Ishikawa (cell line): ENCODE results near the gene CD34.

Source experiments
- CEBPB ChIP-seq: IDR thresholded peaks from 2 replicates; pipeline ENCODE4 v1.6.1; 2012
- EP300 ChIP-seq: IDR thresholded peaks from 2 replicates; pipeline ENCODE4 v1.6.1; 2012; ENCODE audit warnings: borderline replicate concordance
- YY1 ChIP-seq: IDR thresholded peaks from 2 replicates; pipeline ENCODE4 v1.6.1; 2012; ENCODE audit warnings: low read depth
- TF ChIP-seq, protein P1 (sequence below): IDR thresholded peaks from 2 replicates; pipeline ENCODE4 v1.6.1; 2012; ENCODE audit warnings: low read depth, mild to moderate bottlenecking

DNA sequence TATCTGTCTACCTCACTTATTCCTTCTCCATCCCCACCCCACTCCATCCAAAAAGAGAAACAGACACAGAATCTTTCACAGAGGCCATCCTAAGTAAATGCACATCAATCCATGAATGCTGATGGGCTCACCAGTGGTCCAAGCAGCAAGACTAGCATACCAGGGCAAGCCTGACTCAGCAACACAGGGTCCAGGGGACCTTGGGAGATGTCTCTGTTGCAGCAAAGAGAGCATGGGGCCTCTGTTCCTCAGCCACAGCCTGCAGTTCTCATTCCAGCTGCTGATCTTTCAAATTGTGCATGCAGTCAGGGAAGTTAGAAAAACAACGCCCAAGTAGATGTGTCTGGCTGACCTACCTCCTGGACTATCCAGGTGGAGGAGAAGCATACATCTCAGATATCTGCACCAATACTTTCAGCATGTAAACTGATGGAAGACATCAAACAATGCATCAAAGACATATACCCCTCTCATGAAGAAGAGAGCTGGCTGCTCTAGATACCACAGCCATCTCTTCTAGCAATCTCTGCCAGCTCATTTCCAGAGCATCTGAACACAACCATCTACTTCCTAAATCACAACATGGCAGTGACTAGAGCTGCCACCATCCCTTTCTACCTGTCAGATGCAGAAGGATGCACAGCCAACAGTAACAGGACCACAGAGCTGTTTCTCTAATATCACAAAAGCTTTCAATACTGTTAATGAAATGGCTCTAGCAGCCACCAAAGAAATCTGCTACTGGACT, 54.5 kb downstream of the CD34 start:
- TF ChIP-seq YY1 (no peak), EP300 (no peak), CEBPB (no peak)
- TF ChIP-seq, protein P1, sequence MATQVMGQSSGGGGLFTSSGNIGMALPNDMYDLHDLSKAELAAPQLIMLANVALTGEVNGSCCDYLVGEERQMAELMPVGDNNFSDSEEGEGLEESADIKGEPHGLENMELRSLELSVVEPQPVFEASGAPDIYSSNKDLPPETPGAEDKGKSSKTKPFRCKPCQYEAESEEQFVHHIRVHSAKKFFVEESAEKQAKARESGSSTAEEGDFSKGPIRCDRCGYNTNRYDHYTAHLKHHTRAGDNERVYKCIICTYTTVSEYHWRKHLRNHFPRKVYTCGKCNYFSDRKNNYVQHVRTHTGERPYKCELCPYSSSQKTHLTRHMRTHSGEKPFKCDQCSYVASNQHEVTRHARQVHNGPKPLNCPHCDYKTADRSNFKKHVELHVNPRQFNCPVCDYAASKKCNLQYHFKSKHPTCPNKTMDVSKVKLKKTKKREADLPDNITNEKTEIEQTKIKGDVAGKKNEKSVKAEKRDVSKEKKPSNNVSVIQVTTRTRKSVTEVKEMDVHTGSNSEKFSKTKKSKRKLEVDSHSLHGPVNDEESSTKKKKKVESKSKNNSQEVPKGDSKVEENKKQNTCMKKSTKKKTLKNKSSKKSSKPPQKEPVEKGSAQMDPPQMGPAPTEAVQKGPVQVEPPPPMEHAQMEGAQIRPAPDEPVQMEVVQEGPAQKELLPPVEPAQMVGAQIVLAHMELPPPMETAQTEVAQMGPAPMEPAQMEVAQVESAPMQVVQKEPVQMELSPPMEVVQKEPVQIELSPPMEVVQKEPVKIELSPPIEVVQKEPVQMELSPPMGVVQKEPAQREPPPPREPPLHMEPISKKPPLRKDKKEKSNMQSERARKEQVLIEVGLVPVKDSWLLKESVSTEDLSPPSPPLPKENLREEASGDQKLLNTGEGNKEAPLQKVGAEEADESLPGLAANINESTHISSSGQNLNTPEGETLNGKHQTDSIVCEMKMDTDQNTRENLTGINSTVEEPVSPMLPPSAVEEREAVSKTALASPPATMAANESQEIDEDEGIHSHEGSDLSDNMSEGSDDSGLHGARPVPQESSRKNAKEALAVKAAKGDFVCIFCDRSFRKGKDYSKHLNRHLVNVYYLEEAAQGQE: no peak
